ENCODE data around the gene CCDC157.

GRCh38 chr22:30421695-30422480 lies 65.1 kb downstream of the CCDC157 start:
- TF ChIP-seq CTCF (IDR thresholded peaks at IDR 0.05; ENCODE audit: low read depth, low read length, poor library complexity, severe bottlenecking): no peak
- TF ChIP-seq EZH2phosphoT487 (IDR thresholded peaks at IDR 0.05; ENCODE audit: borderline replicate concordance, low read length): no peak

Data from DOHH2 (cell line).